Smooth muscle cell (in vitro differentiated cells): ENCODE measurements around the gene MCM10. TPM values are rescaled to one million over a fixed set of nuclear protein-coding genes. Genes with fewer than 3 reads are reported as not detected.

Experiments
- polyA plus RNA-seq: library from polyadenylated mRNA; unstranded; fragments of >200 nt; fragmentation: Nextera tagmentation; extraction: Ambion mirVana; gene quantifications from 2 replicates; pipeline ENCODE4 v1.2.1, GENCODE V29; 2016
- small RNA-seq: library from RNA; depleted of rRNA; stranded (forward); fragments of <200 nt; gene quantifications from one replicate; pipeline ENCODE3, GENCODE V24; 2014
- total RNA-seq: library from RNA; depleted of rRNA; stranded (reverse); fragments of >200 nt; gene quantifications from 2 replicates; pipeline ENCODE4 v1.2.3, GENCODE V29; 2014

The MCM10 gene
- total and polyA plus RNA-seq, 2 experiments from 2014 or later, result 3.5 to 5.7 TPM

Small RNAs within 50 kb of the gene (small RNA-seq; reads per million reads assigned to genes)
- 0.34 reads per million, percentile 9 among the genes with 10 or more reads in this experiment for gene RNU6-6P

Other genes with a start within 250 kb of the MCM10 start
- 33.7 and 46.0 TPM in 2 replicates for gene CCDC3, start 159.8 kb upstream of the MCM10 start, total RNA-seq
- 39.2 and 51.2 TPM in 2 replicates for gene CCDC3, start 159.8 kb upstream of the MCM10 start, polyA plus RNA-seq
- 43.0 and 43.7 TPM in 2 replicates for gene OPTN, start 61.4 kb upstream of the MCM10 start, total RNA-seq
- gene OPTN, start 61.4 kb upstream of the MCM10 start, polyA plus RNA-seq, result 83.0 and 107 TPM in 2 replicates
- not detected in 2 replicates for gene UCMA, start 72.8 kb downstream of the MCM10 start, total RNA-seq
- not detected in 2 replicates for gene UCMA, start 72.8 kb downstream of the MCM10 start, polyA plus RNA-seq
- gene PHYH, start 138.5 kb downstream of the MCM10 start, total RNA-seq, result 14.4 and 17.3 TPM in 2 replicates
- gene PHYH, start 138.5 kb downstream of the MCM10 start, polyA plus RNA-seq, result 27.5 and 33.1 TPM in 2 replicates
- 24.1 and 29.5 TPM in 2 replicates for gene SEPHS1, start 186.7 kb downstream of the MCM10 start, total RNA-seq
- gene SEPHS1, start 186.7 kb downstream of the MCM10 start, polyA plus RNA-seq, result 36.5 and 48.3 TPM in 2 replicates